SKM-1 (cell line): ENCODE data around the gene ZNF618.

ENCODE experiments used
- DNase-seq: peaks from one replicate; lab custom pipeline; 2025; ENCODE audit not compliant: unreplicated experiment; lab: John Stamatoyannopoulos, UW

The ZNF618 gene

GRCh38 chr9:113956901-113957300 is 80.8 kb downstream of the ZNF618 start:
- DNase-seq: no peak

GRCh38 chr9:113957351-113957750 is 81.2 kb downstream of the ZNF618 start:
- DNase-seq: no peak

- no peak for DNase-seq
These were observed 81.8 kb downstream of the ZNF618 start for GRCh38 chr9:113957821-113958341.

- no peak for DNase-seq
These were observed 82.4 kb downstream of the ZNF618 start for GRCh38 chr9:113958556-113958955.

- no peak for DNase-seq
These were observed 84.7 kb downstream of the ZNF618 start for GRCh38 chr9:113960768-113961167.

- no peak for DNase-seq
These were observed 86.3 kb downstream of the ZNF618 start for GRCh38 chr9:113962396-113962795.

GRCh38 chr9:113963017-113963620 is 87.0 kb downstream of the ZNF618 start:
- no peak for DNase-seq

- no peak for DNase-seq
These were observed 87.8 kb downstream of the ZNF618 start for GRCh38 chr9:113963696-113964494.

GRCh38 chr9:113964495-113965170 is 88.5 kb downstream of the ZNF618 start:
- DNase-seq: no peak

- no peak for DNase-seq
These were observed 90.3 kb downstream of the ZNF618 start for GRCh38 chr9:113966394-113966793.

- DNase-seq: no peak
These were observed 91.3 kb downstream of the ZNF618 start for GRCh38 chr9:113967380-113967779.

GRCh38 chr9:113969343-113969742 is 93.2 kb downstream of the ZNF618 start:
- DNase-seq: no peak

GRCh38 chr9:113973226-113973625 is 97.1 kb downstream of the ZNF618 start:
- DNase-seq: no peak

GRCh38 chr9:113973963-113974413 is 97.9 kb downstream of the ZNF618 start:
- DNase-seq: no peak

GRCh38 chr9:113976915-113977314 is 100.8 kb downstream of the ZNF618 start:
- DNase-seq: no peak

- no peak for DNase-seq
These were observed 102.7 kb downstream of the ZNF618 start for GRCh38 chr9:113978725-113979342.

- DNase-seq: no peak
These were observed 103.4 kb downstream of the ZNF618 start for GRCh38 chr9:113979343-113980127.

- DNase-seq: no peak
These were observed 108.7 kb downstream of the ZNF618 start for GRCh38 chr9:113984639-113985380.

GRCh38 chr9:113985968-113986585 is 110.0 kb downstream of the ZNF618 start:
- no peak for DNase-seq
